Measurements from ENCODE around the gene AP3B1.

DNA sequence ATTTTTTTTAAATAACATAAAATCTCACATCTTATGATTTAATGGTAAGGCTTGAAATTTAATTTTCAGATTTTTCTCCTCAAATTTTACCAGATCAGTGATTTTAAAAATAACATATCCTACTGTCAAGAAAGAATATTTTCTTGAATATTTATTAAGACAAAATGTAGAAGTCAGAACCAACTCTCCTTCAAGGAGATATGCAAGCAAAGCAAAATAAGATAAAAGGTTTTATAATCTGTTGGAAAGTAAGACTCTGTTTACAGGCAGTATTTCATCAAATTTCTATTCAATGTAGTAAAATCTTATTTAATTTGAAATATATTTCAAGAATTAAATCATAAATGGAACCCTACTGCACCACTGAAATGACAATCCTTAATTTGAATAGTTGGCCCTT lies 7.3 kb downstream of the AP3B1 start:
- TF ChIP-seq, protein P1, sequence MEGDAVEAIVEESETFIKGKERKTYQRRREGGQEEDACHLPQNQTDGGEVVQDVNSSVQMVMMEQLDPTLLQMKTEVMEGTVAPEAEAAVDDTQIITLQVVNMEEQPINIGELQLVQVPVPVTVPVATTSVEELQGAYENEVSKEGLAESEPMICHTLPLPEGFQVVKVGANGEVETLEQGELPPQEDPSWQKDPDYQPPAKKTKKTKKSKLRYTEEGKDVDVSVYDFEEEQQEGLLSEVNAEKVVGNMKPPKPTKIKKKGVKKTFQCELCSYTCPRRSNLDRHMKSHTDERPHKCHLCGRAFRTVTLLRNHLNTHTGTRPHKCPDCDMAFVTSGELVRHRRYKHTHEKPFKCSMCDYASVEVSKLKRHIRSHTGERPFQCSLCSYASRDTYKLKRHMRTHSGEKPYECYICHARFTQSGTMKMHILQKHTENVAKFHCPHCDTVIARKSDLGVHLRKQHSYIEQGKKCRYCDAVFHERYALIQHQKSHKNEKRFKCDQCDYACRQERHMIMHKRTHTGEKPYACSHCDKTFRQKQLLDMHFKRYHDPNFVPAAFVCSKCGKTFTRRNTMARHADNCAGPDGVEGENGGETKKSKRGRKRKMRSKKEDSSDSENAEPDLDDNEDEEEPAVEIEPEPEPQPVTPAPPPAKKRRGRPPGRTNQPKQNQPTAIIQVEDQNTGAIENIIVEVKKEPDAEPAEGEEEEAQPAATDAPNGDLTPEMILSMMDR (IDR thresholded peaks at IDR 0.05), result no peak
- TF ChIP-seq POLR2A (IDR thresholded peaks at IDR 0.05), result no peak
